IPS-18a (cell line): ENCODE measurements around the gene CEP192.
"Not testable (repeated sequence)": the region's sequence is repeated elsewhere in the genome, so short reads cannot be mapped to it uniquely, and the experiment has no call there.

Experiments
- H3K27ac ChIP-seq: one replicate; pipeline ENCODE4 v1.5.1; 2013; ENCODE audit warnings: low read length
- H3K27me3 ChIP-seq: one replicate; pipeline ENCODE4 v1.6.1; 2013; ENCODE audit warnings: mild to moderate bottlenecking, low read length; ENCODE audit not compliant: control insufficient read depth, insufficient read depth
- H3K36me3 ChIP-seq: one replicate; pipeline ENCODE4 v1.6.1; 2013; ENCODE audit warnings: low read depth, low read length; ENCODE audit not compliant: control insufficient read depth
- H3K4me1 ChIP-seq: one replicate; pipeline ENCODE4 v1.6.1; 2013; ENCODE audit warnings: low read depth, low read length; ENCODE audit not compliant: control insufficient read depth
- H3K4me3 ChIP-seq: one replicate; pipeline ENCODE4 v1.5.1; 2013; ENCODE audit warnings: low read length
- H3K9ac ChIP-seq: one replicate; pipeline ENCODE4 v1.6.1; 2013; ENCODE audit warnings: mild to moderate bottlenecking, low read length, moderate library complexity
- H3K9me3 ChIP-seq: one replicate; pipeline ENCODE4 v1.6.1; 2013; ENCODE audit warnings: low read depth, low read length; ENCODE audit not compliant: control insufficient read depth

The CEP192 gene

DNA sequence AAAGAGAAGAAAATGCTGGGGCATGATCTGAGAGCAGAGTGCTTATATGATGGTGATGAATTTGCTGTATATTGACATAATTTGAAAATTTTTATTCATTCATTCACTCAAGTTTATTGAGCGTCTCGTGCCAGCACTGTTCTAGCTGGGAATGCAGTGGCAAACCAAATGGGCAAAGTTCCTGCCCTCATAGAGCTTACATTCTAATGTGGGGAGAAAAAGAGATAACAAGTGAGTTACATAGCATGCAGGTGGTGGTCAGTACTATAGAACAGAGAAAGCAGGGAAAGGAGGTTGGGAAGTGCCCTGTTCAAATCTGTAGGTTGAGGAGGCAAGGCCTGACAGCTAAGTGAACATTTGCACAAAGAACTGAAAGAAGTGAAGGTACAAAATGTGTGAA, 4.3 kb downstream of the CEP192 start:
- H3K4me1 ChIP-seq: peaks cover 17% of the 10 kb centered on the region

DNA sequence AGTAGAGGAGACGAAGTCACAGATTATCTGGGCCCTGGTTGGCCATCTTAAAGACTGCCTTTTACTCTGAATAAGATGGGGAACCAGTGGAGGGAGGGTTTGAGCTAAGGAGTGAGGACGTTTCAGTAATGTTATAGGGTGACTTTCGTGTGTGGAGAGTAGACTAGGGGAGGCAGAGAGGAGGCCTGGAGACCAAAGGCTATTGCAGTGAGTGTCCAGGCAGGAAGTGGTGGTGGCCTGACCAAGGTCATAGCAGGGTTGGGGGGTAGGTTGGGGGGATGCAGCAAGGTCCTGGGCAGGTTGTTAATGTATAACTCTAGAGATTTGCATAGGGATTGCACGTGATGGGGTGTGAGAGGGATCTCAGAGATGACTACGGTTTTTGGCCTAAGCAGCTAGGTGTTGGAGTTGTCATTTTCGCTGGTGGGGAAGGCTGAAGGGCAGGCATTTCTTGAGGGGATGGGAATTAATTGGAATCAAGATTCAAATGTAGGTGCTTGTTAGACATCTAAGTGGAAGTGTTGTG, 4.9 kb downstream of the CEP192 start:
- no peaks in the 10 kb centered on the region for H3K9me3 ChIP-seq
- H3K4me1 ChIP-seq: peaks cover 17% of the 10 kb centered on the region
- H3K4me3 ChIP-seq: no peak overlapping the region
- H3K27me3 ChIP-seq: no peaks in the 10 kb centered on the region
- peaks cover 4% of the 10 kb centered on the region for H3K36me3 ChIP-seq
- H3K9ac ChIP-seq: no peak overlapping the region
- no peak overlapping the region for H3K27ac ChIP-seq

More for the DNA sequence above, 4.3 kb downstream of the CEP192 start:
- Histone ChIP-seq H3K9ac (no peak overlapping the region), H3K36me3 (peaks cover 4% of the 10 kb centered on the region), H3K27me3 (no peaks in the 10 kb centered on the region), H3K27ac (no peak overlapping the region), H3K9me3 (no peaks in the 10 kb centered on the region), H3K4me3 (no peak overlapping the region)

DNA sequence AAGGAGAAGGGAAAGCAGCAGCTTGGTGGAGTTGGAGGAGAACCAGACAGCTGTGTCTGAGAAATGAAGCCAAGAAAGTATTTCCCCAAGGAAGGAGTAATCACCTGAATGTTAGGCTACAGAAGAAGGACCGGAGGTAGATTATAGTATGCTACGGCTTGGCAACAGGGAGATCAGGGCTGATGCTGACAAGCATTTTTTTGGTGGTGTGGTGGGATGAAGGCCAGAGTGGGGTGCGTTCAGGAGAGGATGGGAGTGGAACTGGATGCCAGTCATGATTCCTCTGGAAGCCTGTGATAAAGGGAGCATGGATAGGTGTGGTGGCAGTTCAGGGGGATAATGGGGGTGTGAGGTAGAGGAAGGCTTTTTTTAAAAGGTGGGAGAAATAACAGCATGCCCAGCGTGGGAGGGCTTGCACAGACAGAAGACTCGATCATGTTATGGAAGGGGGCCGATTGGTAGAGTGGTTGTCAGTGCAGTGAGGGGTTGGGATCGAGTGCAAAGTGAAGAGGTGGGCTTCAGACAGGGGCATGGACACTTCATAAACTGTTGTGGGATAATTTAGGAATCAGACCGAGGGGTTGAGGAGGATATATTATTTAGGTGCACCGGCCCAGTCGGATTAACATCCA, 5.6 kb downstream of the CEP192 start:
- Histone ChIP-seq H3K9me3 (no peaks in the 10 kb centered on the region), H3K36me3 (peaks cover 4% of the 10 kb centered on the region), H3K27me3 (no peaks in the 10 kb centered on the region), H3K9ac (no peak overlapping the region), H3K4me1 (peaks cover 17% of the 10 kb centered on the region), H3K4me3 (no peak overlapping the region), H3K27ac (no peak overlapping the region)

DNA sequence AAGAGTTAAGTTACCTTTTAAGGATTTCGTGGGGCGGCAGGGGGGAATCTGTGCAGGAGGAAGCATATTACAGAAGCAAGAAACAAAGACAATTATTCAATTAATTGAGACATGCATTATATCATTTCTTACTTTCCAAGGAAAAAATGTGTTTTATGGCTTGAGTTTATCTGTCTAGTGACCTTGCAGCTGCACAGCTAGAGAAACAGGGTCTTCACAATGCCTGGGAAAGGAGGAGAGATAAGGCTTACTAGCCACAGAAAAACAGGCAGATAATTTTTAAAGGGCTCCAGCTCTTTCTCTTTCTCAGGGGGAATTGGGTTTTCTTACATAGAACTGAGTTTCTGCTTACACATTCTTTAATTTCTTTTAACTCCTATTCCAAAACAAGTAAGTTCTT, 6.2 kb downstream of the CEP192 start:
- not testable (repeated sequence) for H3K27me3 ChIP-seq, H3K36me3 ChIP-seq, H3K9me3 ChIP-seq, H3K9ac ChIP-seq, H3K4me3 ChIP-seq, H3K27ac ChIP-seq
- peaks cover 13% of the 10 kb centered on the region for H3K4me1 ChIP-seq

DNA sequence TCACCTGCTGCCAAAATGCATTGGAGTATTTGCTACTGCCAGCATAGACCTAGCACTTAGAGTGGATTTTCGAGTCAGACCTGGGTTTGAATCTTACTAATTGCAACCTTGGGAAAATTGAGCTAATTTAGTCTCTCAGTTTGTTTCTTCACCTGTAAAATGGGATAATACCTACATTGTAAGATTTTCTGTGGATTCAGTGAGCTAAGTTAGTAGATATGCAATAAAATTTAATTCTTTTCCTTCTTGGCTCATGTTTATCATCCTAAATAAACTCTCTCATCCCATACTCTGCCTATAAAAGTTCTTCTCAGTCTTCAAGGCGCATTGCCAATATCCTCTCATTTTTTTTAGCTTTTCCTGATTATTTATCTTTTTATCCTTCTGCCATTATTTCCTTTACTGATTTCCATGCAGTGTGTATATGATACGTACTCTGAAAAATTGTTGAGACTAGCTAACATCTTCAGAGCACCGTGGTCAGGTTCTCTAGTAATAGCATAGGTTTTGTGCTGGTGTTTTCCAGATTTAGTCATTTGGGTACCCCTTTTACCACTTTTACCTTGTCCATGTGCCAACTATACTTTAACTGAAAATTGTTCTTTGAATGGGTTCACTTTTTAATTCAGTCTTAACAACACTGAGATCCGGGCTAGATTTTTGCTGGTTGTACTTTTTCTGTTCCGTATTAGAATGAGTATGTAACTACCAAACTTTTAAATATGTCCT, 7.3 kb downstream of the CEP192 start:
- no peak overlapping the region for H3K27ac ChIP-seq
- no peak overlapping the region for H3K9ac ChIP-seq
- H3K4me1 ChIP-seq: peaks cover 3% of the 10 kb centered on the region
- no peaks in the 10 kb centered on the region for H3K27me3 ChIP-seq
- H3K9me3 ChIP-seq: no peaks in the 10 kb centered on the region
- H3K4me3 ChIP-seq: no peak overlapping the region
- H3K36me3 ChIP-seq: peaks cover 4% of the 10 kb centered on the region

DNA sequence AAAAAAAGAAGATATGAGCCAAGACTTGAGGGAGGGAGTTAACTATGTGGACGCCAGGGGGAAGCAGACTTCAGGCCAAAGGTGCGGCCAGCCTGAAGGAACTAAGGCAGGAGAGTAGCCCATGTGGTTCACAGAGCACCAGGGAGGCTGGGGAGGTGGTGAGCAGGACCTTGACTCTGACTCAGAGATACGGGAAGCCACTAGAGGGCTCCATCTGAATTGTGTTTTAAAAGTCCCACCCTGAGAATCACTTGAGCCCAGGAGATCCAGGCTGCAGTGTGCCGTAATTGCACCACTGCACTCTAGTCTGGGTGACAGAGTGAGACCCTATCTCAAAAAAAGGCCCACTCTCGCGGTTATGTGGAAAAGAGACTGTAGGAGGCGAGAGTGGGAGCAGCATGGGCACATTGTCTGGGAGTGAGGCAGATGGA, 12.3 kb downstream of the CEP192 start:
- no peak overlapping the region for H3K9ac ChIP-seq
- H3K27me3 ChIP-seq: no peaks in the 10 kb centered on the region
- H3K36me3 ChIP-seq: peaks cover 12% of the 10 kb centered on the region
- H3K4me1 ChIP-seq: no peaks in the 10 kb centered on the region
- no peak overlapping the region for H3K4me3 ChIP-seq
- H3K9me3 ChIP-seq: no peaks in the 10 kb centered on the region
- H3K27ac ChIP-seq: no peak overlapping the region

DNA sequence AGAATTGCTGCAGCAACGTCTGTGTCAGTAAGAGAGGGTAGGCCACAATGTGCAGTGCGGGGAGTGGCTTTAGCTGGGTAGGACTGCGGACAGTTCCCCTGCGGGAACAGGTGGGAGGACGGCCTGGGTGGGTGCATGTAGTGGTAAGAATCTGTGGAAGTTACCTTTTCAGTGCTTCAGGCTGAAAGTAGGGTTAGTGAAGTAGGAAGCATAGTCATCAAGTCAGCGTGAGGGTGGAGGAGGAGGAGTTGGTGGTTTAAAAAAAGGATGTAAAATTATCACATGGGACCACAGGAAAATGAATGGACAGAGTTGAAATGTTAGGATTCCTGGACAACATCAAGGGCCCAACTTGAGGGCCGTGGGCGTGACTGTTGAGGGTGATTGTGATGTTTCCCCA, 13.2 kb downstream of the CEP192 start:
- no peaks in the 10 kb centered on the region for H3K4me1 ChIP-seq
- no peak overlapping the region for H3K4me3 ChIP-seq
- H3K9ac ChIP-seq: no peak overlapping the region
- no peaks in the 10 kb centered on the region for H3K9me3 ChIP-seq
- H3K36me3 ChIP-seq: peaks cover 21% of the 10 kb centered on the region
- no peaks in the 10 kb centered on the region for H3K27me3 ChIP-seq
- no peak overlapping the region for H3K27ac ChIP-seq

DNA sequence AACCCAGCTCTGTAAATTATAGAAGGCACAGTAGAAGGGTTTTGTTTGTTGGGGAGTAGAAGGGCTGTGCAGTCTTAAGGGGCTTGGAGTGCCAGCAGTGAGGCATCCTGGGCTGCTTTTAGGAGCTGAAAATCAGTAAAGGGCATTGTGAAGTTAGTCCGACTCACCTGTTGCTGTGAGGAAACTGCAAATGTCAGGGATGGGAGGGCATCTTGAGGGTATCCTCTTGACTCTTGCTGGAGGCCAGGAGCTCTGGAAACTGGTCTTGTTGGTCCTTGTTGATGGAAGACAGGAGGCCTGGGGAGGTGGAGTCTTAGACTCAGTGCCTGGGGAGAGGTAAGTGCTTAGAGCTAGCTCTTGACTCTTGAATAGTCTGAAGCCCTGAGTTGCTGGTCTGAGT, 14.1 kb downstream of the CEP192 start:
- Histone ChIP-seq H3K27me3 (no peaks in the 10 kb centered on the region), H3K27ac (no peak overlapping the region), H3K4me3 (no peak overlapping the region), H3K4me1 (no peaks in the 10 kb centered on the region), H3K9me3 (no peaks in the 10 kb centered on the region), H3K9ac (no peak overlapping the region), H3K36me3 (peaks cover 24% of the 10 kb centered on the region)

DNA sequence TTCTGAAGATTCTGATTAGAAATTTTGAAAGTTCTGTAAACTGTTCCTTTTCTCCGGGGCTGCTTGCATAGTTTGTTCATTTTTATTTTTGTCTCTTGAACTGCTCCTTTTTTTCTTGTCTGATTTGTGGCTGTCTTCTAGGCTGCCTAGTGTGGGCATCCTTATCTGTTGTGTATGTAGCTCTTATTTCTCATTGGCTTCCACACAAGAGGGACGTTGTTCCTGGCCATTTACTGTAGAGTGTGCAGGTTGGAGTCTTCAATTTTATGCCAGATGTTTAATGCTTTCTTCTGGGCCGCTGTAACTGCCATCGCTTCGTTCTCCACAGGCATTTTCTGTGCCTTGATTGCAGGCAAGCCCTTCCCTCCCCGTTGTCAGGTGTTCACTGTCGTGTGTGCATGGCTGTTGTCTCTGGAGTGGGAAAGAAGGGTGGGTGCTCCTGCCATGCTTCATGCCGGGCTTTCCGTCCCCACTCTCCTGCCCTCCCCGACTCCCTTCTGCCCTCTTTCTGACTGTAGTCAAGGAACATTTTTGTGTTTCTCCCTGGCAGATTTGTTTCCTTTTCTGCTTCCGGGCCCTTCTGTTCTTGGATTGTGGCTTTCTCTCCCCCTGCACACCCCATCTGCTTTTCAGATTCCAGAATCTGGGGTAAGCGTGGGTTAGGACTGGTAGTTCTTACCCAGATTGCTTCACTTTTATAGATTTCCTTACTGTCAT, 15.5 kb downstream of the CEP192 start:
- Histone ChIP-seq H3K9me3 (no peaks in the 10 kb centered on the region), H3K4me3 (no peak overlapping the region), H3K27ac (no peak overlapping the region), H3K4me1 (no peaks in the 10 kb centered on the region), H3K9ac (no peak overlapping the region), H3K36me3 (peaks cover 22% of the 10 kb centered on the region), H3K27me3 (no peaks in the 10 kb centered on the region)

DNA sequence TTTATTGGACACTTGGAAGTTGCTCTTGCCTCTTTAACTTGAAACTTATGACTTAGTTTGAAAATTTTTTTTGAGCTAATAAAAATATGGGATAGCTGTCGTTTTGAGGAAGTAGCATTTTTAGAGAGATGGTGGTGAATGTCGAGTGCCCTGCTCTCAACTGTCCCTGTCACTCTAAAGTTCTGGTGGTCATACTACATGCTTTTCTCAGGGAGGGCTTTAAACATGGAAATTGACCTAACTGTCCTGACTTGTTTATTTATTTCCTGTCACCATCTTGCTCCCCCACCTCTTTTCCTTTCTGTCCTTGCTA, 16.0 kb downstream of the CEP192 start:
- no peaks in the 10 kb centered on the region for H3K9me3 ChIP-seq

DNA sequence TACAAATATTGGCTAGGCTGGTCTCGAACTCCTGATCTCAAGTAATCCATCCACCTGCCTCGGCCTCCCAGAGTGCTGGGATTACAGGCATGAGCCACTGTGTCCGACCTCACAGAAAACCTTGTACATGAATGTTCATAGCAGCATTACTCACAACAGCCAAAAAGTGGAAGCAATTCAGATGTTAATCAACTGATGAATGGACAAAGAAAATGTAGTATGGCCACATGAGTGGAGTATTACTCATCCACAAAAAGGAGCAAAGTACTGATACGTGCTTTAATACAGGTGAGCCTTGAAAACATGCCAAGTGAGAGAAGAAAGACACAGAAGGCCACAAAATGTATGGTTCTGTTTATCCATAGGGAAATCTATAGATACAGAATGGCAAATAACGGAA, 20.6 kb downstream of the CEP192 start:
- Histone ChIP-seq H3K27ac (no peak overlapping the region), H3K4me1 (no peaks in the 10 kb centered on the region), H3K9me3 (no peaks in the 10 kb centered on the region), H3K36me3 (peaks cover 62% of the 10 kb centered on the region), H3K9ac (no peak overlapping the region), H3K4me3 (no peak overlapping the region), H3K27me3 (no peaks in the 10 kb centered on the region)

More for the DNA sequence above, 16.0 kb downstream of the CEP192 start:
- Histone ChIP-seq H3K36me3 (peaks cover 26% of the 10 kb centered on the region), H3K4me3 (no peak overlapping the region), H3K9ac (no peak overlapping the region), H3K27ac (no peak overlapping the region), H3K4me1 (no peaks in the 10 kb centered on the region), H3K27me3 (no peaks in the 10 kb centered on the region)
